Activated T-cell treated with anti-CD3 and anti-CD28 coated beads, Interleukin-2, amount 50 U/mL, for 4 hours (primary cell): ENCODE results near the gene SNRPE. TPM values are rescaled to one million over a fixed set of nuclear protein-coding genes. Genes with fewer than 3 reads are reported as not detected.
"Not testable (repeated sequence)": the region's sequence is repeated elsewhere in the genome, so short reads cannot be mapped to it uniquely, and the experiment has no call there.

ENCODE experiments used
- ATAC-seq, 2 donors: fragments of 200-7000 bp; cut with Tn5 transposase; one replicate each; pipeline ENCODE4 v1.10.0; 2021
- DNase-seq: peaks from one replicate; pipeline ENCODE4 v3.0.0-alpha.2; 2020
- H3K27me3 Mint-ChIP-seq: one replicate; pipeline ENCODE4 v1.8.0; 2021; ENCODE audit warnings: low read depth, mixed read lengths
- H3K36me3 Mint-ChIP-seq: one replicate; pipeline ENCODE4 v1.8.0; 2022; ENCODE audit warnings: mixed read lengths; ENCODE audit not compliant: insufficient read depth
- H3K4me1 Mint-ChIP-seq: one replicate; pipeline ENCODE4 v1.8.0; 2021; ENCODE audit warnings: low read depth, mixed read lengths
- H3K4me3 Mint-ChIP-seq: one replicate; pipeline ENCODE4 v1.8.0; 2021; ENCODE audit warnings: mild to moderate bottlenecking, moderate library complexity, mixed read lengths
- H3K9me3 Mint-ChIP-seq: one replicate; pipeline ENCODE4 v1.8.0; 2021; ENCODE audit warnings: mixed read lengths
- total RNA-seq, 3 donors: library from RNA; stranded (reverse); gene quantifications; one replicate each; pipeline ENCODE4 v1.2.1, GENCODE V29; 2021

The SNRPE gene
- 100 to 1,000 TPM; 377 to 427 (median 395) TPM for total RNA-seq

DNA sequence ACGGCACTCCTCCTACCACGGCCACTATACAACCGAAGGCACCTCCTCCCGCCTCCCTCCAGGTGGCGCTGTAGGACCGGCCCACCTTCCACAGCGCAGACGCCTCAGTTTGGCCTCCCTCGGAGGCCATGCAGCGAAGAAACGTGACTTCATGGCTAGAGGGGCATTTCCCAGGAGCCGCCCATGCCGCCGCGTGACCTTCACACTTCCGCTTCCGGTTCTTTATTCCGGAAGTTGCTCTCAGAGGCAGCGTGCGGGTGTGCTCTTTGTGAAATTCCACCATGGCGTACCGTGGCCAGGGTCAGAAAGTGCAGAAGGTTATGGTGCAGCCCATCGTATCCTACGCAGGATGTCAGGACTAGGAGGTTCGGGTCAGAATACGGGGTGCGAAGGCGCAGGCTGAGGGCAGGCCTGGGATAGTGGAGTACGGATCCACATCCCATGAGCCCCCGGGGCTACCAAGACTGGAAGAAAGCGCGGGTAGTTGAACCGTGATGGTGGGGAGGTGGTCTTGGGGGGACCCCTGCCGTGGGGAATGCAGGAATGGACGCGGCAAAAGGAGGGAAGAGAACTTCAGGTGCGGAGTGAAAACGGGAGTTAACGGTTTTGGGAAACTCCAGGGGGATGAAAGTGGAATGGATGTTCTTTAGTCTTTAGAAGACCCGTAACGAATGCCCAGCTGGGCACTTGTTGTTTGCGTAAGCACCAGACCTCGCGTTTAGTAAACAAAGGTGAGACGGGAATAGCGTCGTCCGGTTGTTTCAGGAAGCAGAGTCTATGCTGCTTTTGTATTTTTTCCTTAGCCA lies at the start of gene SNRPE:
TSS of gene SNRPE (plus strand) at position 221 of the 806 bp plus-strand sequence. CDS start at position 282, 61 bp downstream.
- H3K4me3 Mint-ChIP-seq = peak within 1 kb of the TSS; percentile 99
- H3K9me3 Mint-ChIP-seq = no peaks in the 10 kb centered on the region
- peaks cover 25% of the 10 kb centered on the region for H3K36me3 Mint-ChIP-seq
- ATAC-seq (peak; percentile 98), DNase-seq (peak; percentile 93)
- H3K4me1 Mint-ChIP-seq = peaks cover 23% of the 10 kb centered on the region
- H3K27me3 Mint-ChIP-seq = no peaks in the 10 kb centered on the region

DNA sequence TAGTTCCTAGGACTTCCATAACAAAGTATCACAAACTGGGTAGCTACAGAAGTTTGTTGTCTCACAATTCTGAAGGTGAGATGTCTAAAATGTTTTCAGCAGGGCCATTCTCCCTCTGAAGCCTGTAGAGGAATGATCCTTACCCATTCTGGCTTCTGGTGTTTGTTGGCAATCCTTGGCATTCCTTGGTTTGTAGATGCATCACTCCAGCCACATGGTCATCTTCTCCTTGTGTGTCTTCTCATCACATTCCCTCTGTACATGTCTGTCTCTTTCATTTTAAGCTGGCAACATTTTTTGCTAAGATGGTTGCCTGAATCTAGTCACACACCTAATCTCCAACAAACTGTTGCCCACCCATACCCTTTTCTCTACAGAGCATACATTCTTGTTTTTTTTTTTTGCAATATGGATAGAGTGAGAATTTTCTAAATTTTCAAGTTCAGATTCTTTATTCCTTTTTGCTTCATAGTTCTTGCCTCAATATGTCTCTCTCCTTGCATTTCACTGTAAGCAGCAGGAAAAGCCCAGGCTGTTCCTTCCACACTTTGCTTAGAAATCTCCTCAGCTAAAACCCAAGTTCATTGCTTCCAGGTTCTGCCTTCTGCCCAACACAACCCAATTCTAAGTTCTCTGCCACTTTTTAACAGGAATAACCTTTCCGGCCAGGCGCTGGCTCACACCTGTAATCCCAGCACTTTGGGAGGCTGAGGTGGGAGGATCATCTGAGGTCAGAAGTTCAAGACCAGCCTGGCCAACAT lies 47.6 kb upstream of the SNRPE start:
- no peak for ATAC-seq
- Mint-ChIP-seq H3K36me3 (peaks cover 29% of the 10 kb centered on the region), H3K4me3 (no peak overlapping the region), H3K9me3 (no peaks in the 10 kb centered on the region), H3K4me1 (peaks cover 24% of the 10 kb centered on the region), H3K27me3 (no peaks in the 10 kb centered on the region)
- no peak for DNase-seq

DNA sequence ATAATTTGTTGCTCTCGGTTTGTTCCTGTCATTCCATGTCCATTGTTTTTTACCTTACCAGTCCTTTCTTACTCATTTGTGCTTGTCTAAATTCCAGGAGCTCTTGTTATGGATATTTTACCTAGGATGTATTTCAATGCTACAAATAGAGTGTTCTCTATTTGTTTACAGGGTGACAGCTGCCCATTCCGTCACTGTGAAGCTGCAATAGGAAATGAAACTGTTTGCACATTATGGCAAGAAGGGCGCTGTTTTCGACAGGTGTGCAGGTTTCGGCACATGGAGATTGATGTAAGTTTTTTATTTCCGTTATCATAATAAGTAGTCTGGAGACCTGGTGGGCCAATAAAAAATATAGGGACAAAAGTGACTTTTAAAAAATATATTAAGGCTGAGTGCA lies 43.0 kb upstream of the SNRPE start:
- ATAC-seq (no peak), DNase-seq (no peak)
- Mint-ChIP-seq H3K36me3 (peaks cover 40% of the 10 kb centered on the region), H3K27me3 (no peaks in the 10 kb centered on the region), H3K4me3 (no peak overlapping the region), H3K4me1 (peaks cover 30% of the 10 kb centered on the region), H3K9me3 (no peaks in the 10 kb centered on the region)

DNA sequence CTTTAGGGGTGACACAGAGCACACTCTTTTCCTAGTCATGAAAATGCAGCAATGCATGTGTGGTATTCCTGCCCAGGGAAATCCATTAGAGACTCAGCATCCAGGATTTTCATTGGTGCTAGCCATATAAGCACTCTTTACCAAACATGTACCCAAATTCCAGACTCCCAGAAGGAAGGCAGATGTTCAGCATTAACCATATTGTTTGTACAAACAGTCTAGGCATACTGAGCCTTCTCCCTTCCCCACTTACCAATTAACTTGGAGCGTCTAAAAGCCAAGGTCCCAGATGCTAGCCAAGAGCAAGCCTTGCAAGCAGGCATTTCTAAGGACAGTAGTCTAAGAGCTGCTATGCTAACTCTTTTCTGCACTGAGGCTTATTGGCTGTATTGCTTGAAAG lies 38.1 kb upstream of the SNRPE start:
- Mint-ChIP-seq H3K36me3 (peaks cover 45% of the 10 kb centered on the region), H3K9me3 (no peaks in the 10 kb centered on the region), H3K4me3 (no peak overlapping the region), H3K4me1 (peaks cover 30% of the 10 kb centered on the region), H3K27me3 (no peaks in the 10 kb centered on the region)
- ATAC-seq (no peak), DNase-seq (no peak)

- H3K4me1 Mint-ChIP-seq = peaks cover 28% of the 10 kb centered on the region
- no peaks in the 10 kb centered on the region for H3K9me3 Mint-ChIP-seq
- H3K4me3 Mint-ChIP-seq = no peak overlapping the region
- no peak for DNase-seq
- ATAC-seq = no peak
- no peaks in the 10 kb centered on the region for H3K27me3 Mint-ChIP-seq
- peaks cover 42% of the 10 kb centered on the region for H3K36me3 Mint-ChIP-seq
Observed at GRCh38 chr1:203826175-203826574, 35.2 kb upstream of the SNRPE start.

GRCh38 chr1:203828002-203828401 lies 33.4 kb upstream of the SNRPE start:
- Mint-ChIP-seq H3K4me1 (peaks cover 21% of the 10 kb centered on the region), H3K4me3 (no peak overlapping the region), H3K27me3 (no peaks in the 10 kb centered on the region), H3K36me3 (peaks cover 33% of the 10 kb centered on the region), H3K9me3 (no peaks in the 10 kb centered on the region)
- DNase-seq = no peak
- ATAC-seq = no peak

DNA sequence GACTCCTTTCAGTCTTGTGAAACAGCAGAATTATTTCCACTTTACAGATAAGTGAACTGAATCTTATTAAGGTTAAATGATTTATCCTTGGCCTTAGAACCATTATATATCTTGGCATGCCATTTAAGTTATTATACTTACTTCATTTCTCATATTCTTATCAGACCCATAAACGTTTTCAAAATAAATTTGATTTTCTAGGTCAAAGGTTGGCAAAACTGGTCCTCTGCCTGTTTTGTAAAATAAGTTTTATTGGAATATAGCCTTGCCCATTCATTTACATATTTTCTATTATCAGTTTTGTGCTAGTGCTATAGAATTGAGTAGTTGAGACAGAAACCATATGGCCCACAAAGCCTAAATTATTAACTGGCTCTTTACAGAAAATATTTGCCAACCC lies 32.9 kb upstream of the SNRPE start:
- no peak for ATAC-seq
- H3K27me3 Mint-ChIP-seq = no peaks in the 10 kb centered on the region
- no peak for DNase-seq
- H3K36me3 Mint-ChIP-seq = peaks cover 33% of the 10 kb centered on the region
- peaks cover 18% of the 10 kb centered on the region for H3K4me1 Mint-ChIP-seq
- no peak overlapping the region for H3K4me3 Mint-ChIP-seq
- H3K9me3 Mint-ChIP-seq = no peaks in the 10 kb centered on the region

- peaks cover 38% of the 10 kb centered on the region for H3K36me3 Mint-ChIP-seq
- H3K4me1 Mint-ChIP-seq = peaks cover 15% of the 10 kb centered on the region
- not testable (repeated sequence) for DNase-seq, ATAC-seq, H3K9me3 Mint-ChIP-seq, H3K27me3 Mint-ChIP-seq, H3K4me3 Mint-ChIP-seq
Observed at GRCh38 chr1:203829247-203829646, 32.2 kb upstream of the SNRPE start.

DNA sequence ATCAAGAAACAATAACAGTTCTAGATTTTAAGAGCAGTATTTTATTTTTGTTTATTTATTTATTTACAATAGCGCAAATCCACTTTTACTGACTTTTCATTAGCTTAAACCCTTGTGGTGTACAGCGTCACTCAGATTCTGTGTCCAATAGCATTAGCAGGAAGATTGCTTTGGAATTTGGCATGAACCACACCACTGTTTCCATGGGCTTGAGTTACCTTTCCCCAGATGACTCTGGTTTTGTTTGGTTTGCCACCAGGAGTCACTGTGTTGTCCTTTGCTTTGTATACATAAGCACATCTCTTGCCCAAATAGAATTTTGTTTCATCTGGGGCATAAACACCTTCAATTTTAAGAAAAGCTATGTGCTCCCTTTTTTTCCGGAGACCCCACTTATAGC lies 25.9 kb upstream of the SNRPE start:
- no peak for DNase-seq
- peaks cover 29% of the 10 kb centered on the region for H3K36me3 Mint-ChIP-seq
- no peak overlapping the region for H3K4me3 Mint-ChIP-seq
- no peaks in the 10 kb centered on the region for H3K9me3 Mint-ChIP-seq
- H3K4me1 Mint-ChIP-seq = no peaks in the 10 kb centered on the region
- no peaks in the 10 kb centered on the region for H3K27me3 Mint-ChIP-seq
- no peak for ATAC-seq

- no peak for DNase-seq
- no peaks in the 10 kb centered on the region for H3K9me3 Mint-ChIP-seq
- no peak overlapping the region for H3K4me3 Mint-ChIP-seq
- peaks cover 40% of the 10 kb centered on the region for H3K36me3 Mint-ChIP-seq
- ATAC-seq = no peak
- no peaks in the 10 kb centered on the region for H3K27me3 Mint-ChIP-seq
- H3K4me1 Mint-ChIP-seq = no peaks in the 10 kb centered on the region
Observed at GRCh38 chr1:203839081-203839480, 22.3 kb upstream of the SNRPE start.

DNA sequence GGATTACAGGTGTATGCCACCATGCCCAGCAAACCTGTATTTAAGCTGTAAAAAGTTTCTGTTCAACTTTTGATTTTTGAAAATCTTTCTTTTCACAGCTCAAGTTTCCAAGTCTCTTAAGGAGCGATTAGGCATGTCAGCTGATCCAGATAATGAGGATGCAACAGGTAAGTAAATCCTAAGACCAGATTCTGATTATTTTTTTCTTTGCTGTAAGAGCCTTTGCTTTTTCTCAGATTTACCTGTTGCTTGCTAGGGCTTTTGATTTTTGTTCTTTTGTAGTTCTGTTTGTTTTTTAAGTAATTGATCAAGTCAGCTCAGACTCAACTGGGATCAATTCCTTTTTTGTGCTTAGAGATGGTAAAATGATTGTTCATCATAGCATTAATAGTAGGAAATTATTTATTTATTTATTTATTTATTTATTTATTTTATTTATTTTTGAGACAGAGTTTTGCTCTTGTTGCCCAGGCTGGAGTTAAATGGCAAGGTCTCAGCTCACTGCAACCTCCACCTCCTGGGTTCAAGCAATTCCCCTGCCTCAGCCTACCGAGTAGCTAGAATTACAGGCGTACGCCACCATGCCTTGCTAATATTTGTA lies 21.1 kb upstream of the SNRPE start:
- ATAC-seq (no peak), DNase-seq (no peak)
- H3K27me3 Mint-ChIP-seq = no peaks in the 10 kb centered on the region
- peaks cover 38% of the 10 kb centered on the region for H3K36me3 Mint-ChIP-seq
- H3K9me3 Mint-ChIP-seq = no peaks in the 10 kb centered on the region
- H3K4me3 Mint-ChIP-seq = no peak overlapping the region
- H3K4me1 Mint-ChIP-seq = no peaks in the 10 kb centered on the region

DNA sequence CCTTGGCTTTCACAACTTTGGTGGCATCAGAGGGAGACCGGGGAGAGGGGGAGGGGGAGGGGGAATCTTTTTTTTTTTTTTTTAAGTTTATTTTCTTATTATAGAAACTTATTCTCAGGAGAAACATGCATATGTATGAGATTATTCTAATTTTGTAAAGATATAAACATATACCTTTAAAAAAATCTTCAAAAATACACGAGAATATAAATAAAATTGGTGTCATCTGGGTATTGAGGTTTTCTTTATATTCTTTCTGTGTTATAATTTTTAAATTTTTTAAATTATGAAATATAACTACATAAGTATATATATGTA lies 18.9 kb upstream of the SNRPE start:
- Mint-ChIP-seq H3K4me3 (no peak overlapping the region), H3K4me1 (no peaks in the 10 kb centered on the region), H3K27me3 (no peaks in the 10 kb centered on the region), H3K36me3 (peaks cover 47% of the 10 kb centered on the region), H3K9me3 (no peaks in the 10 kb centered on the region)
- DNase-seq (no peak), ATAC-seq (no peak)

DNA sequence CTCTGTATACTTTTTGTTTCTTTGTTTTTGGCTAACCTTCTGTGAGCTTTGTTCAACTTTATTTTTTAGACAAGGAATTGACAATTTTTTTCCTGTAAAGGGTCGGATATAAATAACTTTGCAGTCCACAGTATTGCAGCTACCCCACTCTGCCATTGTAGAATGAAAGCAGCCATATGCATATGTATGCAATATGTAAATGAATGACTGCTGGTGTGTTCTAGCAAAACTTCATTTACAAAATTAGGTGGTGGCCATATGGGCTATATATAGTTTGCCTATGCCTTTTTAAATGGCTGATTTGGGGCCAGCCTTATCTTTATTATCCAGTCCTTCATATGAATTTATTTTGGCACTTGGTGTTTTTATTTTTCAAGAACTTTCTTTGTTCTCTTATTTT lies 18.0 kb upstream of the SNRPE start:
- peaks cover 38% of the 10 kb centered on the region for H3K36me3 Mint-ChIP-seq
- DNase-seq = no peak
- H3K9me3 Mint-ChIP-seq = no peaks in the 10 kb centered on the region
- ATAC-seq = no peak
- H3K4me3 Mint-ChIP-seq = no peak overlapping the region
- H3K27me3 Mint-ChIP-seq = no peaks in the 10 kb centered on the region
- H3K4me1 Mint-ChIP-seq = no peaks in the 10 kb centered on the region

DNA sequence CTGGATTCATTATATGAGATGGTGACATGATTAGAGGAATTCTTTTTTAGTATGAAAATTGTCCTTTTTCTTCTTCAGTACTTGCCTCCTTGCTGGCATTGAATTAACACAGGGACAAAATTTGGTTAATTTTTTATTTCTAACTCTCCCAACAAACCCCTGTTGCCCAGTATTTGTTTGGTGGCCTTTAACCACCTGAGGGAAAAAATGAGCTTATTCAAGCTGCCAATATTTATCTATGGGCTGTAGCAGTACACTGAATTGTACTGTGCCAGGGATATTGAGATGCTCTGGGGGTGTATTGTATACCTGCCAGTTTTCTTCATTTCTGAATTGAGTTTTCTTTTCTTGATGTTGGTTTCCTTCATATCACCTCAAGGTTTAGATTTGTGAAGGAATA lies 8.3 kb upstream of the SNRPE start:
- not testable (repeated sequence) for H3K4me1 Mint-ChIP-seq, H3K27me3 Mint-ChIP-seq, ATAC-seq, DNase-seq, H3K4me3 Mint-ChIP-seq, H3K9me3 Mint-ChIP-seq
- peaks cover 28% of the 10 kb centered on the region for H3K36me3 Mint-ChIP-seq

DNA sequence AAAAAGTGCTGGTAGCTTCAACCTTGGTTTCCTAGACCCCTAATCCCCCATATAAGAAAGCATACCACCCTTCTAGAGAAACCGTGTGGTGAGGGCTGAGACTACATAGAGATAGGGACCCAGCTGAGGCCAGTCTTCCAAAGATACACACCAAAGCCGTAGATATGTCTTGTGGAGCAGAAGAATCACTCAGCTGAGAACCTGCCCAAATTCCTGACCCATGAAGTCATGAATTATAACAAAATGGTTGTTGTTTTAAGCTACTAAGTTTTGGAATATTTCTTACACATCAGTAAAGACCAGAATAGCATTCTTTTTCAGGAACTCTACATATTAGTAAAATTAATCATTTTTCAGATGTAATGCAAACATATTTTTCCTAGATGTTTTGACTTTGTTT lies 3.3 kb upstream of the SNRPE start:
- ATAC-seq = no peak
- H3K36me3 Mint-ChIP-seq = peaks cover 18% of the 10 kb centered on the region
- no peak for DNase-seq
- H3K4me3 Mint-ChIP-seq = no peak overlapping the region
- no peaks in the 10 kb centered on the region for H3K9me3 Mint-ChIP-seq
- no peaks in the 10 kb centered on the region for H3K27me3 Mint-ChIP-seq
- peaks cover 16% of the 10 kb centered on the region for H3K4me1 Mint-ChIP-seq
